ENCODE data around the gene SIPA1L3.

SIPA1L3 gene

DNA sequence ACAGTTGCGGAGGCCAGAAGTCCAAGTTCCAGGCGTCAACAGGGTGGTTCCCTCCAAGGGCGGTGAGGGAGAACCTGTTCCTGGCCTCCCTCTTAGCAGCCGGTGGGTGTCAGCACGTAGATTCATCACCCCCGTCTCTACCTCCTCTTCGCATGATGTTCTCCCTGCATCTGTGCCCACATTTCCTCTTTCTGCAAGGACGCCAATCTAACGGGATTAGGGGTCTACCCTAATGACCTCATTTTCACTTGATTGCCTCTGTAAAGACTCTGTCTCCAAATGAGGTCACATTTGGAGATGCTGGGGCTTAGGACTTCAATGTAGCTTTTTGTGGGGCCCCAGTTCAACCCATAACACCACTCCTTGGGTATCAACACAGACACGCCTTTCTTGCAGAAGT is 278.6 kb downstream of the SIPA1L3 start:
- DNase-seq (ENCODE audit: low read depth in 2 of 2, low spot score in 1 of 2): no peak

DNA sequence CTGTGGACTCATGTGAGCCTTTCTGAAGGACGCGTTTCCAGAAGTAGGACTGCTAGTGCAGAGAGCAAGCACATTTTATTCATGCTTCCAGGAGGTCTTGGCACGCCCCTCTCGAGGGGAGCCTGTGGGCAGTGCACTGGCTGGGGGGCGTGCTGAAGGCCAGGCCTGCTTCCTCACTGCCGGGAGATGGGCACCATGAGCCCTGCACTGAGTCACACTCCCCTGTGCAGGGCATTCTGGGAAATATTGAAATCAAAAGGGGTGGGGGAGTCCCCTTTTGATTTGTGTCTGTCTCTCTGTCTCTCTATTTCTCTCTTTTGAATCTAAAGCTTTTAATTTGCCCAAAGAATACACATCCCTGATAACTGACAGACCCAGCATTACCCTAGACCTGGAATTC is 283.1 kb downstream of the SIPA1L3 start:
- DNase-seq (ENCODE audit: low read depth in 2 of 2, low spot score in 1 of 2): no peak

DNA sequence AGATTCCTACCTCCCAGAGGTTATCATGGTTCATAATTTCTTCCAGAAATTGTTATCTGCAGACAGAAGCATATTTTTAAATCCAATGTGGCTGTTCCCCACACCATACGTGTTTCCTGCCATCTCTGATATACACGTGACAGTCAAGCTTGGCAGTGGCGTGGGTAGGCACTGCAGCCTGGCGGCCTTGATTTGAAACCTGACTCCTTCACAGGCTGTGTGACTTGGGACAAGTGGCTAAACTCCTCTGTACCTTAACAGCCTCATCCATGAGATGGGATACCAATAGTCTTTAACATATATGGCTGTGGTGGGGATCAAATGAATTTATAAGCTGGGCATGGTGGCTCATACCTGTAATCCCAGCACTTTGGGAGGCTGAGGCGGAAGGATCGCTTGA is 283.8 kb downstream of the SIPA1L3 start:
- DNase-seq (ENCODE audit: low read depth in 2 of 2, low spot score in 1 of 2): no peak

GRCh38 chr19:38191747-38192146 is 284.7 kb downstream of the SIPA1L3 start:
- no peak for DNase-seq (ENCODE audit: low read depth in 2 of 2, low spot score in 1 of 2)

GRCh38 chr19:38193445-38193844 is 286.4 kb downstream of the SIPA1L3 start:
- DNase-seq (ENCODE audit: low read depth in 2 of 2, low spot score in 1 of 2): no peak

- DNase-seq (ENCODE audit: low read depth in 2 of 2, low spot score in 1 of 2): no peak
Measured at GRCh38 chr19:38194061-38194701, 287.2 kb downstream of the SIPA1L3 start.

DNA sequence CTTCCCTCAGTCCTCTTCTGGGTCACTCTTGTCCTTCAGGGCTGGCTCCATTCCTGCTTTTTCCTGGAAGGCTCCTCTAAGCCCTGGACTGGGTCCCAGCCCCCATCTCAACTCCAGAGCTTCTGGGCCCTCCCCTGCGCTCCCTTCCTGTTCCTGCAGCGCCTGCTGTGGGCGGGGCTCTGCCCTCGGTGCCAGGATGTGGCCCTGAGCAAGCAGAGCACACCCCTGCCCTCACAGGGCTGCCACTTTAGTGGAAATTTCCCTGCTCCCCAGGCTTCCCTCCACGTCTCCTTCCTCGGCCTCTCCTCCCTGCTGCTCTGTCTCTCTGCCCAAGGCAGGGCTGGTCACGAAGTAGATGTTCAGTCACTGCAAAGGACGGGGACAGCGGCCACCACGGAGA is 288.2 kb downstream of the SIPA1L3 start:
- DNase-seq (ENCODE audit: low read depth in 2 of 2, low spot score in 1 of 2): no peak

- no peak for DNase-seq (ENCODE audit: low read depth in 2 of 2, low spot score in 1 of 2)
Measured at GRCh38 chr19:38196245-38196837, 289.3 kb downstream of the SIPA1L3 start.

DNA sequence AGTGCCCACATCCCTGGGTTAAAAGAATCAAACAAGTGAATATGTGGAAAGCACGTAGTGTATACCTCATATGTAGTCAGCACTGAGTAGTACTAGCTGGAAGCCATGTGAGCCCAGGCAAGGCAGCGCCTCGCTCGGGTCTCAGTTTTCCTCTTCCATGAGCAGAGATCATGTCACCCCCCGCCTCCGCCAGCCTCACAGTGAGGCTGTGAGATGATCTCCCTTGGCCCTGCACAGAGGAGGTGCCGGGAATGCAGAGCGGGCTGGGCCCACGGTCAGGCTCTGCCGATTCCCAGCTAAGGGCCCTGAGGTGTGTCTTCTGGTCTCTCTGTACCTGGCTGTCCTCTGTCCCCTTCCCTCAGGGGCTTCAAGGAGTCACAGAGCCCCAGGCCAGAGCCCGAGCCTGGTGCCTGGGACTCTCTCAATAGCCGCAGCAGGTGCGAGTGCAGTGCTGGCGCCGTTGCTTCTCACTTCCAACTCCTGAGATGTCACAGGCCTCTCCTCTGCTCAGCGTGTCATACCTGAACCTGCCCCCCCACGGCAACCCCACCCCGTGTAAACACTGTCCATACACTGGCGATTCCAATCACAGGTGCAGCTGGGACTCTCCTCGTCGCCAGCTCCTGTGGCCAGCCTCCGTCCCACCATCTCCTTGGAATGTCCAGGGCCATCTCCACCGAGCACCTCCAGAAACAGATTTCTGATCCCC is 290.1 kb downstream of the SIPA1L3 start:
- no peak for DNase-seq (ENCODE audit: low read depth in 2 of 2, low spot score in 1 of 2)

- no peak for DNase-seq (ENCODE audit: low read depth in 2 of 2, low spot score in 1 of 2)
Measured at GRCh38 chr19:38197937-38198704, 291.1 kb downstream of the SIPA1L3 start.

- no peak for DNase-seq (ENCODE audit: low read depth in 2 of 2, low spot score in 1 of 2)
Measured at GRCh38 chr19:38199340-38199739, 292.3 kb downstream of the SIPA1L3 start.

DNA sequence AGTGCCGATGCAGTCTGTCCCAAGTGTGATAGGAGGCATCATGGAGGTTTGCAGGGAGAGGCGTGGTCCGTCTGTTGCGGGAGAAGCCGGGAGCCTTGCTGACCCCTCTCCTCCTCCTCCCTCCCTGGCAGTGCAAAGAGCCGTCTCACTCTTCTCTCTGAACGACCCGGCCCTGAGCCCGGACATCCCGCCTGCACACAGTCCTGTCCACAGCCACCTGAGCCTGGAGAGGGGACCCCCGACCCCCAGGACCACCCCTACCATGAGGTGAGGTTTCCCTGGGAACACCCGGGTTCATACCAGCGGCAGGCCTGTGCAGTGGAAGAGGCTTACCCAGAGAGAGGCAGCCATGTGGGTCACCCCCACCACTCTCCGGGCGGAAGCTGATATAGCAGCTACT is 294.7 kb downstream of the SIPA1L3 start:
- DNase-seq (ENCODE audit: low read depth in 2 of 2, low spot score in 1 of 2): no peak

DNA sequence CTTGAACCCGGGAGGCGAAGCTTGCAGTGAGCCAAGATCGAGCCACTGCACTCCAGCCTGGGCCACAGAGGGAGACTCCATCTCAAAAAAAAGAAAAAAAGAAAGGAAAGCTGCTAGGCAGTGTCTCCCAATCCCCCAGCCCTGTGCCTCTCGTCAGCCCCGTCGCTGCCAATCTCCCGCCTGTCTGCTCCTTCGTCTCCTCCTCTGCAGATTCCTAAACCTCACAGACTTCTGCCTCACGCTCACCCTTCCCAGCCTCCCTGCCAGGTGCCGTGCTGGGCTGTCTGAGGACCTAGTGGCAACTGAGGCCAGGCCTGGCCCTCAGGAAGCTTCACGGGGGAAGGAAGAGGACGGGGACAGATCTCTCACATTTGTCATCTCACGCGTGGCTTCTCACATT is 295.5 kb downstream of the SIPA1L3 start:
- DNase-seq (ENCODE audit: low read depth in 2 of 2, low spot score in 1 of 2): no peak

GRCh38 chr19:38203197-38203596 is 296.2 kb downstream of the SIPA1L3 start:
- no peak for DNase-seq (ENCODE audit: low read depth in 2 of 2, low spot score in 1 of 2)

- no peak for DNase-seq (ENCODE audit: low read depth in 2 of 2, low spot score in 1 of 2)
Measured at GRCh38 chr19:38204096-38204495, 297.1 kb downstream of the SIPA1L3 start.

- DNase-seq (ENCODE audit: low read depth in 2 of 2, low spot score in 1 of 2): no peak
Measured at GRCh38 chr19:38204728-38205127, 297.7 kb downstream of the SIPA1L3 start.

- no peak for DNase-seq (ENCODE audit: low read depth in 2 of 2, low spot score in 1 of 2)
Measured at GRCh38 chr19:38206006-38206745, 299.2 kb downstream of the SIPA1L3 start.

- DNase-seq (ENCODE audit: low read depth in 2 of 2, low spot score in 1 of 2): no peak
Measured at GRCh38 chr19:38206928-38207327, 299.9 kb downstream of the SIPA1L3 start.

DNA sequence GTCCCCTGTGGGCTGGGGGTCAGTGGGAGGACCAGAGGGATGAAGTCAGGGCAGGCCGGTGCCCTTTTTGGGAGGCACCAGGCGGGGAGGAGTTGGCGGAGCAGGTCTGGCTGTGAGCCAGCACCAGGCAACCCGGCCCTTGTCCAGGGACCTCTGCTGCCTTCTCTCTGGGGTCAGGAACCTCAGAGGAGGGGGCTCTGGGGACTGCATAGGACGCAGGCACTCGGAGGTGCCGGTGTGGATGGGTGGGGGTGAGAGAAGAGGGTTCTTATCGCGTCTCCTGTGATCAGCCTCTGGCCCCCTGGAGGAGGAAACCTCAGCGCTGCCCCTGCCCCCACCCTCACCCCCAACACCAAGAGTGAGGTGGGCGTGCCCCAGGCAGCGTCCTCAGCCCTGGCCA is 300.5 kb downstream of the SIPA1L3 start:
- DNase-seq (ENCODE audit: low read depth in 2 of 2, low spot score in 1 of 2): no peak

GRCh38 chr19:38208571-38208970 is 301.6 kb downstream of the SIPA1L3 start:
- DNase-seq (ENCODE audit: low read depth in 2 of 2, low spot score in 1 of 2): no peak

GRCh38 chr19:38209152-38209551 is 302.1 kb downstream of the SIPA1L3 start:
- DNase-seq (ENCODE audit: low read depth in 2 of 2, low spot score in 1 of 2): no peak

Data from stimulated activated CD8-positive, alpha-beta memory T cell treated with anti-CD3 and anti-CD28 coated beads, Interleukin-4, amount 100 ng/mL, for 1 hour (primary cell).